Dedifferentiated amniotic fluid mesenchymal stem cell (primary cell): Measurements from ENCODE around the gene PSMB5.

Experiments used
- DNase-seq: peaks from one replicate; pipeline ENCODE4 v3.0.0-alpha.2; 2016; ENCODE audit errors: extremely low spot score

PSMB5 gene

DNA sequence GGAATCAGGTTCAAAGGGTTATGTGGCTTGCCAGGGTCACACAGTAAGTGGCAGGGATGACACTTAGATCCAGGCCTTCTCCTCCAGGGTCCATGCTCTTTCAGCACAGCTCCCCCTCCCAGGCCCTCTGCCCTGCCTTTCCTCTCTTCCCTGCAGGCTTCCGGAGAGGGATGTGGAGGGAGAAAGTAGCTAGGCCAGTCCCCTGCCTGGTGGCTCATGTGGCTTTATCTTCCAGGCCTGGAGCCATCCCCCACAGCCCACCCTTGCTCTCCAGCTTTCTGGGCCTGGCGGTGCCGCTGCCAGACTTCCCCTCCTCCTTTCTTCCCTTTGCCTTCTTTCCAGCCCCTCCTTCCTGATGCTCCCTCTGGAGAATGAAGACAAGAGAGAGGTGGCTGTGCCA lies 9.1 kb upstream of the PSMB5 start:
- DNase-seq, result no peak

DNA sequence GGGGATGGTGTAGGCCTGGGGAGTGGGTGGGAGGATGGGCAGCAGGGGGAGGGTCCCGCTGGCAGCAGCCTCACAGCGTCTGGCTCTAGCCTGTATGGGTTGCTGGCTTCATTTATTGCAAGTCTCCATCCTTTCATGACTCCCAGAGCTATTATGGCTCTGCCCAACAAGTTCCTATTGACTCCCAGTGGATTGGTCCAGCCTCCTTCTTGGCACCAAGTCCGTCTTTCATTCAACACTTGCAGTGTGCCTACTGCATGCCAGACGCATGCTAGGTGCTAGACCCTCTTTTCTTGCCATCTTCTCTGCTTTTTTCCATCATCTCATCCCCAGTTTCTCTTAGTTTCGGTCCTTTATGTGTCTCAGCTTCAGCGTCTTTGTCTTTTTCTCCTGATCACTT lies 8.4 kb upstream of the PSMB5 start:
- no peak for DNase-seq

DNA sequence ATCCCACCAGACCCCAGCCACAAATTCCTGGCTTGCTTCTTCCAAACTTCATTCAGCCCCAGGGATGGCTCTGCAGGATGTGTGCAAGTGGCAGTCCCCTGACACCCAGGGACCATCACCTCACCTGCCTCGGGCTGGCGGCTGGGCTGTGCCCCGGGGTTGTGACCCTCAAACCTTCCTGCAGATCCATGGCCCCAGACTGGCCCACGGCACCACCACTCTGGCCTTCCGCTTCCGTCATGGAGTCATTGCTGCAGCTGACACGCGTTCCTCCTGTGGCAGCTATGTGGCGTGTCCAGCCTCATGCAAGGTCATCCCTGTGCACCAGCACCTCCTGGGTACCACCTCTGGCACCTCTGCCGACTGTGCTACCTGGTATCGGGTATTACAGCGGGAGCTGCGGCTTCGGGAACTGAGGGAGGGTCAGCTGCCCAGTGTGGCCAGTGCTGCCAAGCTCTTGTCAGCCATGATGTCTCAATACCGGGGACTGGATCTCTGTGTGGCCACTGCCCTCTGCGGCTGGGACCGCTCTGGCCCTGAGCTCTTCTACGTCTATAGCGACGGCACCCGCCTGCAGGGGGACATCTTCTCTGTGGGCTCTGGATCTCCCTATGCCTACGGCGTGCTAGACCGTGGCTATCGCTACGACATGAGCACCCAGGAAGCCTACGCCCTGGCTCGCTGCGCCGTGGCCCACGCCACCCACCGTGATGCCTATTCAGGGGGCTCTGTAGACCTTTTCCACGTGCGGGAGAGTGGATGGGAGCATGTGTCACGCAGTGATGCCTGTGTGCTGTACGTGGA lies 7.7 kb upstream of the PSMB5 start, which contains the start of gene PSMB11:
Gene PSMB11, plus strand, starts transcription at position 51 of the 804 bp plus-strand sequence. Its CDS starts 14 bp downstream, at position 65.
- no peak for DNase-seq

DNA sequence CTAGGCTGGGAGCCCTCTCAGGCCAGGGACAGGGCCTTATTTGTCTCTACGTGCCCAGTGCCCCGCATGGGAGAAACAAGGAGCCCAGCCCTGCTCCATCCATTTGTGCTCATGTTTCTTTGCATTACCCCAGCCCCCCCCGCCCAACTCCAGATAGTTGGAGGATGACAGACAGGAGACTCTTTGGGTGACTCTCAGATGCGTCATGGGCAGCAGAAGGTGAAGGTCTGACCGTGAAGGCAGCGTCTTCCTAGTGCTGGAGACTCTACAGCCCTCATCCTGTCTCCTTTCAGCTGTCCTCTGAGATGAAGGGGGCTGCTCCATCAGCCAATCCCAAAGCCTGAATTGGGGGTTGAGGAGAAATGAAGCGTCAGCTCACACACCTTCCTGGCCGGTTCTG lies 7.0 kb upstream of the PSMB5 start:
- no peak for DNase-seq

DNA sequence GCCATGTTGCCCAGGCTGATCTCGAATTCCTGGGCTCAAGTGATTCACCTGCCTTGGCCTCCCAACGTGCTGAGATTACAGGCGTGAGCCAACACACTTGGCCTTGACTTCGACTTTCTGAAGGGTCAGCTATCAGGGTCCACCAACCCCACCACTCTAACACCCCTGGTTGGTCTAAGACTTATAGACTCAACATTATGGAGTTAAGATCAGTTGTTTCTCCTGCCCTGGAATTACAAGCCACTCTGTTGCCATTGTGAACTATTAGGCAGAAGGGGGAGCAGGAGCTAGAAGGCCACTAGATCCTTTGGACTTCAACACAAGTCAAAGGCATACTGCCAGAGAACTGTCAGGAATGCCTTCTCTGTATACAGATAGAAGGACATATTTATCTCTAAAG lies 5.4 kb upstream of the PSMB5 start:
- DNase-seq, result no peak

DNA sequence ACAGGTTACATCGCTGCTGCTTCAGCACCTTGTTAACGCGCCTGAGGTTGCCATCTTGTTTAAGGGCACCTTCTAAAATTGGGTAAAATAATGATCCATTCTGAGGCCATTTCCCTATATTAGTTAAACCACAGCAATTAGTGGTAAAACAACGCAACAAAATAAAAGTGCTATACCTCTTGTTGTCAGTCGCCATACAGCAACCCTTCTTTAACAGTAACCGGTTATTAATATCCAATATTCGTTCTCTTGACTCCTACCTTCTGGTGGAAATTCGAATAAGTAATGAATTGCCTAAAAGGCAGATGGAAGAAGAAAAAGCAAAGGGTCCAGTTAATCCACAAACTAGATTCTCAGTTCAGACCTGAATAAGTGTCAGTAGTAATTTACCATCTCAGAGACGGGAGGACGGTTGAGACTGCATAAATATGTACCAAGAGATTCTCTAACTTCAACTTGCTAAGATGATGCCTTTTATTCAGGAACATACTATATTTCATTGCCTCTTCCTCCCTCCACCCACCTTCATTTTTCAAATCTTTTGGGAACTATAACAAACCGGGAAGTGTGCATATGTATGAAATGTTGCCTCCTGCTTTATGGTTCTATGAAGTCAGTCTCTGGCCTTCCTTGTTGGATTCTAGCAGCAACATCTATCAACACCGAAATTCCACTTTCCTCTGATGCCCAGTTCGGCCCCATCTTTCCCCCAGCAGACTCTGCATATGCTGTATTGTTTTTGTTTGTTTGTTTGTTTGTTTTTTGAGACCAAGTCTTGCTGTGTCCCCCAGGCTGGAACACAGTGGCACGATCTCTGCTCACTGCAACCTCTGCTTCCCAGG lies 824 bp upstream of the PSMB5 start:
- no peak for DNase-seq

DNA sequence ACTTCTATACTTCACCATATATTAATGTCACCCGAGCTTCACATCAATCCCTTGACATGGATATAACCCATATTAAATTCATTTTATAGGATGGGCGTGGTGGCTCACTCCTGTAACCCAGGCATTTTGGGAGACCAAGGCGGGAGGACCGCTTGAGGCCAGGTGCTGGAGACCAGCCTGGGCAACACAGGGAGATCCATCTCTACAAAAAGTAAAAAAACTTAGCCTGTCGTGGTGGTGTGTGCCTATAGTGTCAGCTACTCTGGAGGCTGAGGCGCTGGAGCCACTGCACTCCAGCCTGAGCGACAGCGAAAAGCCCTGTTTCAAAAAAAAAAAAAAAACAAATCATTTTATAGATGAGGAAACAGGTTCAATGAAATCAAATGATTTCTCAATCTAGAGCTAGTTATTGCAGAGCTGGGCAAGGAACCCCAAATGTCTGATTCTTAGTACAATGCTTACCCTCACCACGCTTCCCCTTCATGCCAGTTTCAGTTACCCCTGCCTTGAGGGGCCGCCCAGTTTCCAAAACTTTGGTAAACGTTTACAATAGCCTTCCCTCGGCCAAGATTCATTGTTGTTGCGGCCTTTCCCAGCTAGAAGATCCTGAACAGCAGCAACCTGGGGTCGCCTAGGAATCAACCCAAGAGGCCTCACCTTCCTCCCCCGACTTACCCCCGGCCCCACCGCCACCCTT lies 751 bp downstream of the PSMB5 start:
- no peak for DNase-seq

DNA sequence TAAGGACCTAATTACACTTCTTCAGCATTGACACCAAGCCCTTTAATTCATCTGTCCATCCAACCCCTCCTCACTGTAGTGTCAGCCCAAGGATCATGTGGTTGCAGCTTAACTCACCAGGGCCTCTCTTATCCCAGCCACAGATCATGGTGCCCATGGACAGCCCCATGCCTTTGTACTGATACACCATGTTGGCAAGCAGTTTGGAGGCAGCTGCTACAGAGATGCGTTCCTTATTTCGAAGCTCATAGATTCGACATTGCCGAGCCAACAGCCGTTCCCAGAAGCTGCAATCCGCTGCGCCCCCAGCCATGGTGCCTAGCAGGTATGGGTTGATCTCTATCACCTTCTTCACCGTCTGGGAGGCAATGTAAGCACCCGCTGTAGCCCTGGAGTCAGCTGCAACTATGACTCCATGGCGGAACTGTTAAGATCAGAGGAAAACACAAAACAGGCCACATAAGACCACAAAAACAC lies 1.4 kb downstream of the PSMB5 start:
- DNase-seq, result no peak

DNA sequence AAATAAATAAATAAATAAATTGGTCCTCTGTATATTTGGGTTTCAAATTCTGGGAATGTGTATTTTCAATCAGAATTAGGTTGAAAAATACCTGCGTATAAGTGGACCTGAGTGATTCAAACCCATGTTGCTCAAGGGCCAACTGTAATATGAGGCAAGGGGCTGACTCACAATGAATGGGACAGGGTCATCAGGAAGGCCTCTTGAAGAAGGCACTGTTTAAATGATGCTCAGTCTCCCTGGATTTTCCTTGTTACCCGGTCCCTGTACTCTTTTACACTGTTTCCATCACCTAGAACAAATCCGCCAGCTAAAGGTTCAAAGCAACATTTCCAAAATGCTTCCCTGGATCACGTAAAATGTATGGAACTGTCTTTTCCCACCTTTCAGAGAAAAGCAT lies 3.8 kb downstream of the PSMB5 start:
- DNase-seq, result no peak

DNA sequence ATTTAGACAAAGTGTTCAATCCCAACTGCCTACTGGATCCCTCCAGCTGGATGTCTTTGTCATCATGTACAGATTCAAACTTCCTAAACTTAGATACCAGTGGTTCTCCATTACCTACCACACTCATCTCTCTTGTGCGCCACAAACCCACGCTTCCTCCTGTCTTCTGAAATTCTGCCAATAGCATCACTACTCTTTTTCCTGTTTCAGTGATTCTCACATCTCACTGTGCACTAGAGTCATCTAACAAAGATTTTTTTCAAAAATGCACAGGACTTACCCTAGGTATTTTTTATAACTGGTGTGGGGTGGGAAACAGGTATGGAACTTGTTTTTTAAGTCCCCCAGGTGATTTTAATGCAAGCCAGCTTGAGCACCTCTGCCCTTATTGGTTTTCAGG lies 5.9 kb downstream of the PSMB5 start:
- DNase-seq, result no peak

DNA sequence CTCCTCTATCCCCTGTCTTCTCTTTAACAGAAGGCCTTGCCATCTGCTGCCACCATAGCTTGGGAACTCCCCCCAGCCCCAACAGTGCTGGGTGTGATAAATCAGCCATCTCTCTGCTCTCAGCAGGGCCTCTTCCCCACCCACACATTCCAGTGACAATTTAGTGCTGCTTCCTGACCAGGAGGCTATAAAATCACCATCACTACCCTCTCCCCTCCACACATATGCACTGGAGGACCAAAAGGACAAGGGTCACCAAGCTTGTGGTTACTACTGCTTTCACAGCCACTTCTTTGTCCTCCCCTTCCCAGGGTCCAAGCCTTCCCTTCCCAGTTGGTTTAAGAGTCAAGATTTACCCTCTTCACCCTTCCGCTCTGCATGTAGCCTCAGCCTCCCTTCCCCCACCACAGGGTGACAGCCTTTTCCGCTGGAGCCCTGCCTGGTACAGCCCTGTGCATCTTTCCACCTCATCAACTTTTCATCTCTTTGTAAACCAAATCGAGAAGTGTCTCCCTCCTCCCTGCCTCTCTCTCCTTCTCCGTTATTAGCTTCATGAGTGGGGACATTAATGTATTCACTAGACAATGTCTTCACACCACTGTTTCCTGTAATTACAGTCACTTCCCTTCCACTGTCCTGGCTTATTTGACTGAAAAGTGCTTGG lies 9.4 kb downstream of the PSMB5 start:
- no peak for DNase-seq

DNA sequence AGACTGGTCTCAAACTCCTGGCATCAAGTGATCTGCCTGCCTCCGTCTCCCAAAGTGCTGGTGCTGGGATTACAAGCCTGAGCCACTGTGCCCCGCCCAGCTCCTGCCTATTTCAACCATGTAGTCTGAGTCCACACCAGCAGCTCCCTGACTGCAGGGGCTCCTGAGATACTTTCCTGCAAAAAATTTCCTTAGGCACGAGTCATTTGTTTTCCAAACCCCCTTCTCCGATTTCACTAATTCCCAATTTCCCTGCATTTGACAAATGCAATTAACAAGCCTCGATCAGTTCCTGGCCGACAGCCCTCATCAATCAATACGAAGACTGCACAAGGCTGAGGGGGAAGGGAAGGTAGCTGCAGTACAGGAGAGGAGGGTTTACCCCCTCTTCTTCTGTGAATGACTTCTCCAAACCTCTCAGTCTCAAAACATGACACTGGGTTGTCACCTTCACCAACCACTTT lies 10.1 kb downstream of the PSMB5 start:
- no peak for DNase-seq

DNA sequence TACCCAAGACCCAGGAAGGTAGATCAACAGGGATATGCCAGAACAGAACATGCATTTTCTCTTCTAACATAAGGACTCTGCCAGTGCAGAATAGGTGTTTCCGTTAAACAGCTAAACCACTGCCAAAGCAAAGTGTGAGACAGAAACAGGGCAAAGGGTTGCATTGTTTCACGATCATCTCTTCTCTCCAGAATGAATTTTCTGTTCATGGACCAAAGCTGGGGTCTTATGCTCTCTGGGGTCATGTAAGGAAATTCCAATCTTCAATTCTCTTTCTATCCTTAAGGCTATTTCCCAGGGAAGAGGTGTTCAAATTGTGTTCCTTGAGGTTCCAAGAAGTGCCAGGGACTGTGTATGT lies 10.9 kb downstream of the PSMB5 start:
- no peak for DNase-seq

DNA sequence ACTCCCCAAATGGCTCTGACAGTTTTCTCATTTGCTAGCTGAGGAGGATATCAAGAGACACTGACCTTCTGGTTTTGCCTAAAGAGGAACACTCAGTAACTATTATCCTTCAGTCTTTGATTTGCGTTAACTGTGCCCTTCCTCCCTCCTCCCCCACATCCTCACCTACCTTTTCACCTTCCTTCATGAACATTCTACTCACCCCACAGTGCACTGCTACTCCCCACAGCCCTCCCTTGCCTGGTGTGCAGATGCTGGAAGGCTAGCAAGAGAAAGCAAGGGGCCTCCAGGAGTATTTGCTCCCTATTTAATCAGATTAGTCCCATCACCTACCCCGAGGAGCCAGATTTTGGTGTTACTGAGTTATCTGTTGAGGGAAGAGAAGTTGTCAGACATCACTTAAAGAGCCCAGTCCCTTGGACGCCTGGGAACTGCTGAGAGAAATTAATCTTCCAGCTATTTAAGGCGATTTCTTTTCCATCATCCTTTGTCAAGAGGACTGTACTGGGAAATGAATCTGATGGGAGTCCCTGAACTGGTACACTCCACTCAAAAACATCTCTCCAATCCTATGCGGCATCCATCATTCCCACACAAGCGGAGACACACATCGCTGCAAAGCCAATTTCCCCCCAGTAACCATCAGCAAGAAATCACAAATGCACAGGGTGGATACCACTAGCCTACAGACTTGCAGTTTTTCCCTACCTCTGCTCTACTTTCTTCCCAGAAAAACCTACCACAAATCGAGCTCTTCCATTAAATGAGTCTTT lies 11.5 kb downstream of the PSMB5 start:
- no peak for DNase-seq

DNA sequence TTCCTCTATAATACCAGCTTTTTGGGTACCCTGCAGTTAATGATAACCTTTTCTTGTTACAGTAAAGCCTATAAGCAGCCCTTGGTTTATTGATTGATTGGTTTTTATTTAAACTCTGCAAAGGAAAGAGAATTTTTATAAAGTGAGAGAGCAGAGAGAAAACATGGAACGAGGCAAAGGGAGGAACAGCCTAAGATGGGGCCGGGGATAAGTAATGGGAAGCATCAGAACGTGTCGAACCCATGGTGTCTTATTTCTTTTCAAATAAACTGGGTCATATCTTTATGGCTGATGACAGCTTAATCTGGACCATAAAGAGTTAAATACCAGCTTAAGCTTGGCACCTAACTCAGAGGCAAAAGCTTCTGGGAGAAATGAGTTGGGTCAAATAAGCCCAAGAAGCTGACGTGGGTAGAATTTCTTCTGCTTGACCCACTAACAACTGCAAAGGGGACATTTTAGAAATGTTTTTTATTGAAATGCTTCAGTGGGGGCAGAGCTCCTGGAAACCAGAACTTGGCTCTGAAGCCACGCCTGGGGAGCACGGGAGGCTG lies 12.7 kb downstream of the PSMB5 start:
- no peak for DNase-seq

DNA sequence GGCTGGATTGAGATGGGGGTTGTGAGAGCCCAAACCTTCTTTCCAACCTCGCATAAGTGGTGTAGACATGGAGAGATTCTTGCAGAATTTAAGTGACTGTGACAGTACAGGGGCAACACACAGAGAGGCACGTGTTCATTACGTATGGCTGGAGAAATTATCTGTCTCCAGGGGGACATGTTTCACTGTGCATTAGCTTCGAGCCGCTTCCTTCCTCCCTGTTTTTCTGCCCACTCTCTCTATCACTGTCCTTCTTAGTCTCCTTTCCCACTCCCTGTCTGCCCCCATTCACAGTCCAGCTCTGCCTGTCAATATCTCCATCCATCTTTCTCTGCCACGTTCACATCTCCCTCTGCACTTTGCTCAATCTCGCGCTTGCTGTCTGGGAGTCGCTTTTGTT lies 13.3 kb downstream of the PSMB5 start:
- DNase-seq, result no peak

DNA sequence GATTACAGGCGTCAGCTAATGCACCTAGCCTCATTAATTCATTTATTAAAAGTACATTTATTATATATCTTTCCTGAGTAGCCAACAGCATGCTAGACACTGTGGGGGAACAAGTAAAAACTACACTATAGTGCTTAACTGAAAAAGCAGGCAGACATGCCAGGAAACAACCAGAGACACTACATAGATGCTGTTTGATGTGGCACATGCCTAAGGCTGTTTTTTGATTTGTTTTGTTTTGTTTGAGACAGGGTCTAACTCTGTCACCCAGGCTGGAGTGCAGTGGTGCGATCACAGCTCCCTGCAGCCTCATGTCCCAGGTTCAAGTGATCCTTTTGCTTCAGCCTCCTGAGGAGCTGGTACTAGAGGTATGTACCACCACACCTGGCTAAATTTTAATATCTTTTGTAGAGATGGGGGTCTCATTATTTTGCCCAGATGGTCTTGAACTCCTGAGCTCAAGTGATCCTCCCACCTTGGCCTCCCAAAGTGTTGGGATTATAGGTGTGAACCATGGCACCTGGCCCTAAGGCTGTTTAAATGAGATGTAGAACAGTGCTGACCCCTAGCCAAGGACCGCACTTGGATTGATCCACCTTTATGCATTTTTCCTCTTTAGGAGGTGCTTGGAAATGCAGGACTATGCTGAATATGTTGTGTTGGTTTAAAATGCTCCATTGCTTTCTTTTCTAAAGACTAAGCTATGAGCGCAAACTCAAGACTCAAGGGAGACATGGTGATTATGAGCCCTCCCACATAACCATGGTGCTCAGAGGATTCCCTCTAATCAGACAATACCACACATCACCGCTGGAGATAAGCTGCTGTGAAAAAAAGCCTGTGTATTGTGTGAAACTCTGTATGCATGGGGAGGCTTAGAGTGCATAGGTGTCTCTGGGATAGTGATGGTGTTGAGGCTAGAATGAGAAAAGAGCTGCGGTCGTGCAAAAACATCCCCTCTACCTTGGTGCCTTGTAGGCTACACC lies 14.3 kb downstream of the PSMB5 start:
- DNase-seq, result no peak

DNA sequence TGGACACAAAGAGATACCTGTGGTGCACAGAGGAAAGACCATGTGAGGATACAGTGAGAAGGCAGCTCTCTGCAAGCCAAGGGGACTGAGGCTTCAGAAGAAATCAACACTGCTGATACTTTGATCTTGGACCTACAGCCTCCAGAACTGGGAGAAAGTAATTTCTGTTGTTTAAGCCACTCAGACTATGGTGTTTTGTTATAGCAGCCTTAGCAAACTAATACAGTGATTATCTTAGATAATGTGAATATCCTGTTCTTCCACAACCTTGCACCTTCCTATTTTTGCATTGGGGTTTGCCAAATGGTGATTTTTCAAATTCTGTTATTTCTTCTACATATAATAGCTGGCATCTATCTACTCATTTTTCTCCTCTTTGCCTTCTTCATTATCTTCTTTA lies 16.6 kb downstream of the PSMB5 start:
- DNase-seq, result no peak

DNA sequence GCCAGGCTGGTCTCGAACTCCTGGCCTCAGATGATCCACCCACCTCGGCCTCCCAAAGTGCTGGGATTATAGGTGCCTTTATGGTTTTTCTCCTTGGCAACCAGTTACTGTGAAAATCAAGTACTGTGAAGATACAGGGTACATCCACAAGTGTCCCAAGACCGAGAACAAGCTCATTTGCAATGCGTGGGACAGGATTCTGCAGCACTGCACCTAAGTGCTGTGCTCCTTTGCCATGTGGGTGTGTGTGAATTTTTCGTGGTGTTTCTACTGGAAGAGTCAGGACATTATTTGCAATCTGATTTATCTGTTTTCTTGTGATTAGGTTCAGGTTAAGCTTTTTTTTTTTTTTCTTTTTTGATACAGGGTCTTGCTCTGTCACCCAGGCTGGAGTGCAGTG lies 17.6 kb downstream of the PSMB5 start:
- no peak for DNase-seq
